ENCODE results near the gene LRGUK. TPM values are rescaled to one million over a fixed set of nuclear protein-coding genes. Genes with fewer than 3 reads are reported as not detected.

Gene LRGUK
- total and polyA plus RNA-seq, 2 of the 8 experiments (the other 6 are each of a cell fraction or from before 2014, with no cell fraction given), result 1.5 to 3.6 TPM

GRCh38 chr7:134308548-134308947, 181.4 kb downstream of the LRGUK start:
- Histone ChIP-seq H3K9me3 (ENCODE audit: insufficient read depth in 2 of 2, low read depth in 1 of 2, low read length in 1 of 2) (no peaks in the 10 kb centered on the region), H3K27me3 (replicated peaks in 1 of 4; ENCODE audit: control insufficient read depth in 3 of 4, extremely low read depth in 1 of 4, insufficient read depth in 3 of 4, low read length in 3 of 4) (no peaks in the 10 kb centered on the region), H3K9ac (replicated peaks in 1 of 4; ENCODE audit: extremely low read depth in 1 of 4, low read depth in 3 of 4, low read length in 3 of 4) (no peak overlapping the region), H2BK15ac (ENCODE audit: low read length) (no peak overlapping the region), H3K23me2 (ENCODE audit: low read depth, low read length) (no peaks in the 10 kb centered on the region), H3K4me3 (ENCODE audit: extremely low read depth in 1 of 4, insufficient read depth in 2 of 4, low read depth in 3 of 4, low read length in 4 of 4) (no peak overlapping the region), H4K5ac (ENCODE audit: insufficient read length, low read depth, low read length) (no peak overlapping the region), H3K27ac (ENCODE audit: low read depth, low read length) (no peak overlapping the region), H4K8ac (ENCODE audit: extremely low read depth, insufficient read depth, low read length) (no peak overlapping the region), H2AFZ (ENCODE audit: low read length) (no peak overlapping the region), H3K79me1 (ENCODE audit: low read depth, low read length) (no peaks in the 10 kb centered on the region), H3K79me2 (ENCODE audit: control insufficient read depth in 1 of 2, insufficient read depth in 2 of 2, low read length in 2 of 2) (peaks cover 0 to 10% of the 10 kb centered on the region in 2 experiments; a peak in 1 of 4 replicates), H3K14ac (ENCODE audit: insufficient read length) (no peak overlapping the region), H4K20me1 (replicated peaks in 1 of 2; ENCODE audit: control insufficient read depth in 1 of 2, insufficient read depth in 2 of 2, low read length in 2 of 2) (peaks cover 0 to 3% of the 10 kb centered on the region in 2 experiments), H3K18ac (ENCODE audit: extremely low read depth, low read length) (no peak overlapping the region), H4K91ac (replicated peaks; ENCODE audit: insufficient read length, low read length) (no peak overlapping the region), H3K36me3 (ENCODE audit: control insufficient read depth in 2 of 4, insufficient read depth in 4 of 4, low read length in 3 of 4) (peaks cover 3 to 25% (median 11%) of the 10 kb centered on the region in 4 experiments; a peak in 7 of 8 replicates), H3K56ac (replicated peaks; ENCODE audit: insufficient read length, low read depth, low read length) (no peak overlapping the region), H2BK120ac (replicated peaks; ENCODE audit: low read depth, low read length) (no peak overlapping the region), H3K4ac (replicated peaks; ENCODE audit: insufficient read length, low read depth, low read length) (no peak overlapping the region), H3K23ac (ENCODE audit: insufficient read length) (no peak overlapping the region), H2BK12ac (ENCODE audit: low read depth, low read length) (no peak overlapping the region), H2BK5ac (ENCODE audit: low read depth, low read length) (no peak overlapping the region), H2AK5ac (ENCODE audit: low read depth, low read length) (no peak overlapping the region), H3K4me2 (ENCODE audit: insufficient read depth in 1 of 2, low read depth in 2 of 2, low read length in 2 of 2) (no peak overlapping the region), H3K4me1 (replicated peaks in 1 of 4; ENCODE audit: control insufficient read depth in 3 of 4, insufficient read depth in 4 of 4, low read length in 3 of 4) (no peaks in the 10 kb centered on the region), H2BK20ac (ENCODE audit: low read length) (no peak overlapping the region)
- DNase-seq (ENCODE audit: low read depth in 1 of 2, low spot score in 2 of 2), result no peak
- TF ChIP-seq RAD21 (IDR thresholded peaks at IDR 0.05 in 1 of 2, conservative IDR thresholded peaks at IDR 0.05 in 1 of 2; ENCODE audit: low read depth in 2 of 2, low read length in 2 of 2) (no peak), TAF1 (IDR thresholded peaks at IDR 0.05; ENCODE audit: low read depth, low read length) (no peak), CBX5 (IDR thresholded peaks at IDR 0.05; ENCODE audit: low read depth, low read length) (no peak), CEBPB (IDR thresholded peaks at IDR 0.05; ENCODE audit: low read depth, low read length) (no peak), NANOG (IDR thresholded peaks at IDR 0.05; ENCODE audit: insufficient read depth, low read depth, low read length, poor library complexity, severe bottlenecking) (no peak), ASH2L (IDR thresholded peaks at IDR 0.05; ENCODE audit: low read length) (no peak), SP1 (IDR thresholded peaks at IDR 0.05; ENCODE audit: low read depth, low read length) (no peak), JUN (IDR thresholded peaks at IDR 0.05; ENCODE audit: low read depth, low read length) (no peak), KDM4A (IDR thresholded peaks at IDR 0.05; ENCODE audit: low read depth, low read length, severe bottlenecking) (no peak), SP2 (IDR thresholded peaks at IDR 0.05; ENCODE audit: low read length) (no peak), TAF7 (optimal IDR thresholded peaks at IDR 0.05; ENCODE audit: borderline replicate concordance, low read depth, low read length) (no peak), POLR2A (IDR thresholded peaks at IDR 0.05; ENCODE audit: control extremely low read depth in 1 of 2, low read depth in 2 of 2, low read length in 2 of 2) (no peak)
- ChIA-PET CTCF (ENCODE audit: partially characterized antibody) (interaction anchor here (1.5 kb wide), 1 partner anchor 49 kb away, joined by 5 read pairs; no protein-coding TSS in a partner anchor), POLR2A (ENCODE audit: partially characterized antibody) (no interaction called here)
- FAIRE-seq, result no peak
- 91% methylated on average over 4 of the region's 4 CpGs; no CpG with 5 or more reads in 1 of the 2 experiments for WGBS, 2 experiments (ENCODE audit: extremely low coverage in 1 of 2, insufficient coverage in 1 of 2, insufficient read length in 1 of 2, insufficient replicate concordance in 2 of 2, low coverage in 1 of 2, low lambda C conversion rate in 2 of 2, missing lambda C conversion rate in 1 of 2)
